Karpas-422 (cell line): ENCODE results near the gene ADRA2B. TPM values are rescaled to one million over a fixed set of nuclear protein-coding genes. Genes with fewer than 3 reads are reported as not detected.

ENCODE experiments used
- DNase-seq: peaks from one replicate; pipeline ENCODE4 v3.0.0-alpha.2; 2015
- H2AFZ ChIP-seq: fragments of 200-600 bp; sonication (generic); 2 replicates; pipeline ENCODE4 v1.6.1; 2014; ENCODE audit warnings: antibody characterized with exemption, low read length, mixed read lengths
- H3K27ac ChIP-seq: fragments of 200-600 bp; sonication (generic); 2 replicates; pipeline ENCODE4 v1.5.1; 2014; ENCODE audit warnings: mild to moderate bottlenecking, low read length, moderate library complexity
- H3K27me3 ChIP-seq: fragments of 200-600 bp; sonication (generic); 2 replicates; pipeline ENCODE4 v1.6.1; 2014; ENCODE audit warnings: low read length, mixed read lengths
- H3K36me3 ChIP-seq: fragments of 200-600 bp; sonication (generic); 2 replicates; pipeline ENCODE4 v1.6.1; 2014; ENCODE audit warnings: low read length, mixed read lengths; ENCODE audit not compliant: insufficient read depth
- H3K4me1 ChIP-seq: fragments of 200-600 bp; sonication (generic); 2 replicates; pipeline ENCODE4 v1.6.1; 2014; ENCODE audit warnings: mild to moderate bottlenecking, low read length, mixed read lengths
- H3K4me2 ChIP-seq: fragments of 200-600 bp; sonication (generic); 2 replicates; pipeline ENCODE4 v1.6.1; 2014; ENCODE audit warnings: low read length, low read depth, mild to moderate bottlenecking; ENCODE audit not compliant: poor library complexity, severe bottlenecking
- H3K4me3 ChIP-seq: fragments of 200-600 bp; sonication (generic); 2 replicates; pipeline ENCODE4 v1.5.1; 2014; ENCODE audit warnings: mild to moderate bottlenecking, antibody characterized with exemption, low read length, mixed read lengths
- H3K79me2 ChIP-seq: fragments of 200-600 bp; sonication (generic); 2 replicates; pipeline ENCODE4 v1.6.1; 2014; ENCODE audit warnings: mild to moderate bottlenecking, low read length, mixed read lengths
- H3K9ac ChIP-seq: fragments of 200-600 bp; sonication (generic); 2 replicates; pipeline ENCODE4 v1.6.0; 2014; ENCODE audit warnings: low read length
- H3K9me2 ChIP-seq: fragments of 200-600 bp; sonication (generic), shearing (Covaris generic); replicated peaks from 2 replicates; pipeline ENCODE4 v1.6.0; 2014; ENCODE audit warnings: mild to moderate bottlenecking, low read length, moderate library complexity; ENCODE audit not compliant: insufficient read depth
- H3K9me3 ChIP-seq: fragments of 300-700, 200-600 bp; sonication (generic); 2 replicates; pipeline ENCODE4 v1.6.1; 2014; ENCODE audit warnings: low read length, mixed read lengths
- H4K20me1 ChIP-seq: fragments of 200-600 bp; sonication (generic); 2 replicates; pipeline ENCODE4 v1.6.1; 2014; ENCODE audit warnings: mild to moderate bottlenecking, antibody characterized with exemption, low read length, low read depth; ENCODE audit not compliant: insufficient read depth
- total RNA-seq: library from RNA; depleted of rRNA; stranded (reverse); fragments of >200 nt; shearing (Covaris generic); gene quantifications from 2 replicates; pipeline ENCODE4 v1.2.3, GENCODE V29; 2014; ENCODE audit warnings: low replicate concordance

The ADRA2B gene
- total RNA-seq, 1 experiment from 2014 or later, result not detected

- H3K9ac ChIP-seq, result no peak overlapping the region
- no peaks in the 10 kb centered on the region for H3K4me1 ChIP-seq
Observed at GRCh38 chr2:96124406-96125265, 8.3 kb upstream of the ADRA2B start.

GRCh38 chr2:96123936-96124335 lies 7.6 kb upstream of the ADRA2B start:
- Histone ChIP-seq H3K79me2 (no peaks in the 10 kb centered on the region), H3K4me3 (no peak overlapping the region)

More at GRCh38 chr2:96124406-96125265, 8.3 kb upstream of the ADRA2B start:
- Histone ChIP-seq H3K27me3 (no peaks in the 10 kb centered on the region), H3K27ac (no peak overlapping the region), H3K4me2 (no peak overlapping the region), H4K20me1 (no peaks in the 10 kb centered on the region), H3K79me2 (no peaks in the 10 kb centered on the region), H2AFZ (no peak overlapping the region), H3K4me3 (no peak overlapping the region), H3K9me2 (no peaks in the 10 kb centered on the region), H3K9me3 (no peaks in the 10 kb centered on the region), H3K36me3 (no peaks in the 10 kb centered on the region)
- DNase-seq, result no peak

GRCh38 chr2:96123290-96123689 lies 6.9 kb upstream of the ADRA2B start:
- H3K36me3 ChIP-seq, result no peaks in the 10 kb centered on the region
- no peak overlapping the region for H3K27ac ChIP-seq
- H3K9me2 ChIP-seq, result no peaks in the 10 kb centered on the region
- H2AFZ ChIP-seq, result no peak overlapping the region
- no peaks in the 10 kb centered on the region for H3K79me2 ChIP-seq
- no peak overlapping the region for H3K4me2 ChIP-seq
- no peaks in the 10 kb centered on the region for H3K9me3 ChIP-seq
- H3K27me3 ChIP-seq, result no peaks in the 10 kb centered on the region
- H3K4me1 ChIP-seq, result no peaks in the 10 kb centered on the region
- H3K9ac ChIP-seq, result no peak overlapping the region
- DNase-seq, result no peak
- H4K20me1 ChIP-seq, result 0 out of 2 replicates have a peak, but pooled peaks cover under 1% of the 10 kb centered on the region
- H3K4me3 ChIP-seq, result no peak overlapping the region

More at GRCh38 chr2:96123936-96124335, 7.6 kb upstream of the ADRA2B start:
- no peaks in the 10 kb centered on the region for H3K27me3 ChIP-seq
- H3K36me3 ChIP-seq, result no peaks in the 10 kb centered on the region
- H2AFZ ChIP-seq, result no peak overlapping the region
- no peaks in the 10 kb centered on the region for H3K9me2 ChIP-seq
- no peaks in the 10 kb centered on the region for H4K20me1 ChIP-seq
- no peak overlapping the region for H3K4me2 ChIP-seq
- no peaks in the 10 kb centered on the region for H3K9me3 ChIP-seq
- H3K4me1 ChIP-seq, result no peaks in the 10 kb centered on the region
- no peak for DNase-seq
- H3K27ac ChIP-seq, result no peak overlapping the region
- no peak overlapping the region for H3K9ac ChIP-seq

- no peak for DNase-seq
- Histone ChIP-seq H3K27me3 (no peaks in the 10 kb centered on the region), H3K79me2 (no peaks in the 10 kb centered on the region), H3K4me1 (peaks cover 4% of the 10 kb centered on the region), H3K9me3 (no peaks in the 10 kb centered on the region), H3K9ac (no peak overlapping the region), H3K36me3 (no peaks in the 10 kb centered on the region), H4K20me1 (0 out of 2 replicates have a peak, but pooled peaks cover 5% of the 10 kb centered on the region), H3K27ac (no peak overlapping the region), H2AFZ (no peak overlapping the region), H3K4me3 (no peak overlapping the region), H3K4me2 (no peak overlapping the region), H3K9me2 (no peaks in the 10 kb centered on the region)
Observed at GRCh38 chr2:96122391-96122790, 6.0 kb upstream of the ADRA2B start.

GRCh38 chr2:96121414-96121813 lies 5.0 kb upstream of the ADRA2B start:
- Histone ChIP-seq H2AFZ (no peak overlapping the region), H3K79me2 (no peaks in the 10 kb centered on the region), H3K9me3 (no peaks in the 10 kb centered on the region), H3K4me1 (peaks cover 11% of the 10 kb centered on the region), H3K4me2 (no peak overlapping the region), H3K27me3 (no peaks in the 10 kb centered on the region), H3K27ac (no peak overlapping the region), H3K36me3 (no peaks in the 10 kb centered on the region), H4K20me1 (0 out of 2 replicates have a peak, but pooled peaks cover 7% of the 10 kb centered on the region), H3K9ac (no peak overlapping the region), H3K9me2 (no peaks in the 10 kb centered on the region), H3K4me3 (no peak overlapping the region)
- DNase-seq, result no peak

GRCh38 chr2:96120991-96121390 lies 4.6 kb upstream of the ADRA2B start:
- Histone ChIP-seq H2AFZ (no peak overlapping the region), H3K4me2 (no peak overlapping the region), H3K9me3 (no peaks in the 10 kb centered on the region), H3K27me3 (no peaks in the 10 kb centered on the region), H3K4me1 (peaks cover 11% of the 10 kb centered on the region), H3K79me2 (no peaks in the 10 kb centered on the region), H4K20me1 (0 out of 2 replicates have a peak, but pooled peaks cover 7% of the 10 kb centered on the region), H3K9ac (no peak overlapping the region), H3K4me3 (no peak overlapping the region), H3K36me3 (no peaks in the 10 kb centered on the region), H3K27ac (no peak overlapping the region), H3K9me2 (no peaks in the 10 kb centered on the region)
- DNase-seq, result no peak

GRCh38 chr2:96120091-96120720 lies 3.8 kb upstream of the ADRA2B start:
- no peaks in the 10 kb centered on the region for H3K9me2 ChIP-seq
- H3K9ac ChIP-seq, result no peak overlapping the region
- H3K27ac ChIP-seq, result no peak overlapping the region
- H2AFZ ChIP-seq, result no peak overlapping the region
- no peak for DNase-seq
- peaks cover 11% of the 10 kb centered on the region for H3K4me1 ChIP-seq
- H3K36me3 ChIP-seq, result no peaks in the 10 kb centered on the region
- H3K4me2 ChIP-seq, result no peak overlapping the region
- H3K9me3 ChIP-seq, result no peaks in the 10 kb centered on the region
- H3K4me3 ChIP-seq, result no peak overlapping the region
- H3K27me3 ChIP-seq, result no peaks in the 10 kb centered on the region
- no peaks in the 10 kb centered on the region for H3K79me2 ChIP-seq
- 0 out of 2 replicates have a peak, but pooled peaks cover 7% of the 10 kb centered on the region for H4K20me1 ChIP-seq

GRCh38 chr2:96119389-96119751 lies 3.0 kb upstream of the ADRA2B start:
- no peak overlapping the region for H3K9ac ChIP-seq
- 0 out of 2 replicates have a peak, but pooled peaks cover 7% of the 10 kb centered on the region for H4K20me1 ChIP-seq
- no peaks in the 10 kb centered on the region for H3K27me3 ChIP-seq
- no peaks in the 10 kb centered on the region for H3K9me2 ChIP-seq
- H3K4me2 ChIP-seq, result no peak overlapping the region
- no peak overlapping the region for H2AFZ ChIP-seq
- no peaks in the 10 kb centered on the region for H3K9me3 ChIP-seq
- peaks cover 11% of the 10 kb centered on the region for H3K4me1 ChIP-seq
- no peak for DNase-seq
- no peaks in the 10 kb centered on the region for H3K79me2 ChIP-seq
- H3K36me3 ChIP-seq, result no peaks in the 10 kb centered on the region
- no peak overlapping the region for H3K27ac ChIP-seq
- no peak overlapping the region for H3K4me3 ChIP-seq
